Keratinocyte (primary cell): Measurements from ENCODE around the gene MEAF6.

ENCODE experiments used
- CTCF ChIP-seq, 3 experiments: IDR thresholded peaks in 1 of 3; conservative IDR thresholded peaks in 1 of 3; optimal IDR thresholded peaks in 1 of 3; 2 replicates in 2 of 3; 3 replicates in 1 of 3; pipeline versions ENCODE3 to v1.5.1; 2011; ENCODE audit warnings: low read length in 3 of 3, mild to moderate bottlenecking in 3 of 3, moderate library complexity in 2 of 3, control low read depth in 1 of 3, inconsistent platforms in 1 of 3; ENCODE audit not compliant: insufficient read depth in 2 of 3; ENCODE audit errors: extremely low read depth in 1 of 3
- EZH2 ChIP-seq: IDR thresholded peaks from one replicate; pipeline ENCODE4 v1.6.1; 2012; ENCODE audit warnings: inconsistent platforms, mild to moderate bottlenecking, low read length, moderate library complexity

GRCh38 chr1:37497832-37498231 is 16.7 kb downstream of the MEAF6 start:
- no peak for TF ChIP-seq EZH2
- no peak for TF ChIP-seq CTCF (optimal IDR thresholded peaks at IDR 0.05 in 1 of 3, IDR thresholded peaks at IDR 0.05 in 1 of 3, conservative IDR thresholded peaks at IDR 0.05 in 1 of 3; ENCODE audit: extremely low read depth in 1 of 3, insufficient read depth in 2 of 3, low read length in 3 of 3)
